Skeletal muscle tissue (tissue), 4 donors: ENCODE data around the gene PTPRE. TPM values are rescaled to one million over a fixed set of nuclear protein-coding genes. Genes with fewer than 3 reads are reported as not detected.
A peak's percentile ranks its signal among the peaks of the same experiment; 100 is the strongest.

Source experiments
- H3K27ac ChIP-seq: one replicate; pipeline ENCODE4 v1.7.0; 2013; ENCODE audit warnings: mild to moderate bottlenecking, low read depth, low read length, inconsistent platforms
- H3K27me3 ChIP-seq, 3 donors: one replicate each; pipeline ENCODE4 v1.7.0; 2013; ENCODE audit warnings: low read length in 3 of 3; ENCODE audit not compliant: control insufficient read depth in 3 of 3, insufficient read depth in 3 of 3
- H3K36me3 ChIP-seq, 3 donors: one replicate each; pipeline ENCODE4 v1.7.0; 2013; ENCODE audit warnings: low read length in 3 of 3; ENCODE audit not compliant: control insufficient read depth in 3 of 3, insufficient read depth in 3 of 3
- H3K4me1 ChIP-seq, 3 donors: one replicate each; pipeline ENCODE4 v1.7.0; 2013; ENCODE audit warnings: low read length in 3 of 3, mild to moderate bottlenecking in 3 of 3; ENCODE audit not compliant: control insufficient read depth in 3 of 3, insufficient read depth in 3 of 3
- H3K4me3 ChIP-seq, 3 donors: one replicate each; pipeline ENCODE4 v1.7.0; 2013; ENCODE audit warnings: low read length in 3 of 3
- H3K9ac ChIP-seq, 3 donors: one replicate each; pipeline ENCODE4 v1.7.0; 2013; ENCODE audit warnings: low read length in 3 of 3, mild to moderate bottlenecking in 3 of 3, moderate library complexity in 2 of 3, low read depth in 1 of 3
- H3K9me3 ChIP-seq, 3 donors: one replicate each; pipeline ENCODE4 v1.7.0; 2013; ENCODE audit warnings: low read length in 3 of 3; ENCODE audit not compliant: control insufficient read depth in 3 of 3
- total RNA-seq: library from RNA; depleted of rRNA; stranded (reverse); fragments of >200 nt; gene quantifications from one replicate; pipeline ENCODE4 v1.2.3, GENCODE V29; 2014
- donor health status: Osteomylitis.

The PTPRE gene
- total RNA-seq, 1 donor from 2014 or later = 7.8 TPM

DNA sequence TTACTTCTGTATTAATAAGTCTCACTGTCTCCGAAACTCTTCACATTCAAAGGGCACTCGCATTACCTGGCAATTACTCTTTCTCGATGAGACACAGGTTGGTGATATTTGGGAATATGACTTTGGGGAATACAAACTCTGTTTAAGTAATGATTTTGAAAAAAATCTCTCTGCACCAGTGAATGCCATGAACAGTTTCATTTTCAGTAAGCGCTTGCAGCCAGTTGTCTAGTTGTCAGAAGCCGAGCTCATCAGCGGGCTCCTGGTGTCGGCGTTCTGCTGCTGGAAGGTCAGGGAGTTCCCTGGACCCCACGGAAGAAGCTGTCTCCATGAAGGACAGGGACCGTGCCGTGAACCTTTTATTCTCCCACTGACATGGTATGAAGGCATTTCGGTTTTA is 57.7 kb downstream of the PTPRE start:
- H3K36me3 ChIP-seq = no peaks in the 10 kb centered on the region
- H3K9me3 ChIP-seq = no peaks in the 10 kb centered on the region
- H3K27ac ChIP-seq = no peak overlapping the region
- no peak overlapping the region for H3K9ac ChIP-seq
- peaks cover 0 to 6% (median 0%) of the 10 kb centered on the region in 3 donors for H3K4me1 ChIP-seq
- H3K4me3 ChIP-seq = peak overlapping the region in 1 of 3 donors; percentile 24
- no peaks in the 10 kb centered on the region for H3K27me3 ChIP-seq

DNA sequence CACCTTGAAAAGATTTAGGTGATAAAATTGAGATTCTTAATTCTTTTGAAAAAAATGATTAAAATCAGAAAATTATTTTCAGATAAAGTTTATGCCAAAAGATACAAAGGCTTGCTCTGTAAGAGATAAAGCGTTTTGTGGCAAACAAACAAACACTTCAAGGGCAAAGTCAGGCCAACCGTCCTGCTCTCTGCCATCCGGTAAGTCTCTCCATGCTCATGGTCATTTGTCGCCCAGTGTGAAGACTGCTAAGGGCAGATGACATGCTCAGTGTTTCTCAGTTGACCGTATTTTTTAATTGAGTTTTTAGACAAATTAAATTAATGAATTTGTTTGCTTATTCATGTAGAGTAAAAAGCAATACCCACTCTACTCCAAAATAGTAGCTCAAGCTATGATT is 60.0 kb downstream of the PTPRE start:
- Histone ChIP-seq H3K4me3 (no peak overlapping the region), H3K27me3 (peaks cover 0 to 3% (median 0%) of the 10 kb centered on the region in 3 donors), H3K9me3 (no peaks in the 10 kb centered on the region), H3K9ac (no peak overlapping the region), H3K36me3 (no peaks in the 10 kb centered on the region), H3K4me1 (peaks cover 0 to 6% (median 0%) of the 10 kb centered on the region in 3 donors), H3K27ac (no peak overlapping the region)

DNA sequence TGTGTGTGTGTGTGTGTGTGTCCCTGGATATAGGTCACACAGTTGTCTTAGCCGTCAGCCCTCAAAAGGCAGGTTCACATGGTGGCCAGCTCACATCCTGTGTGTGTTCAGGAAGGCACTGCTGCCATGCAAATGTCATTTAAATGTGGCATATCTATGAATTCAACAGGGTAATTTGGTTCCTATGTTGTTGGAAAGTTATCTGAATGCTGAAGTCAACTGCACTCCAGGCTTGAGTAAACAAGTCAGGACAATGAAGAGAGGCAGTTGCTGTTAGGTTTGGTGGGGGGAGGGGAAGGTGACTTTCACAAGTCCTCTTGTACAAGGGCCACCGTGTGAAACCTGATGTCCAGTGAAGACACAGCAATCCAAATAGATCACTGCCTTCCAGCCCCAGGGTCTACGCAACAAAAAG is 61.1 kb downstream of the PTPRE start:
- Histone ChIP-seq H3K4me1 (peaks cover 0 to 6% (median 4%) of the 10 kb centered on the region in 3 donors), H3K27me3 (peaks cover 0 to 3% (median 0%) of the 10 kb centered on the region in 3 donors), H3K9ac (no peak overlapping the region), H3K27ac (no peak overlapping the region), H3K36me3 (no peaks in the 10 kb centered on the region), H3K4me3 (no peak overlapping the region), H3K9me3 (no peaks in the 10 kb centered on the region)

DNA sequence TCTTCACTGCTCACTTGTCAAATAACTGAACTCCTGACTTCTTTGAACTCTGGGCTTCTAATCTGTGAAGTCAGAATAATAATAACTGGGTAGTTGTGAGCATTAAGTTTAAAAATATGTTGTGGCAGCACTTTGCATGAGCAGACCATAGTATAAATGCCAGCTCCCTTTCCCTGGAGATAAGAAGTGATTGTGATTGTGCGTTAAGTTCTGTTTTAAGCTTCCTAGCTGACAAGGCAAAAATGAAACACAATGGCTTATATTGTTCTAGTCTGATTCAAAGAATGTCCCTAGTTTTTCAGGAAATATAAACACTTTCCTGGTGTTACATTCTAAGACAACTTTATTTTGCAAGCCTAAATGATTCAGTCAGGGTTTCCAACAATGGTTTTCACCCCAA is 61.8 kb downstream of the PTPRE start:
- peaks cover 0 to 3% (median 0%) of the 10 kb centered on the region in 3 donors for H3K27me3 ChIP-seq
- H3K9me3 ChIP-seq = no peaks in the 10 kb centered on the region
- H3K36me3 ChIP-seq = no peaks in the 10 kb centered on the region
- H3K4me3 ChIP-seq = no peak overlapping the region
- H3K27ac ChIP-seq = no peak overlapping the region
- no peak overlapping the region for H3K9ac ChIP-seq
- H3K4me1 ChIP-seq = peaks cover 0 to 6% (median 4%) of the 10 kb centered on the region in 3 donors

DNA sequence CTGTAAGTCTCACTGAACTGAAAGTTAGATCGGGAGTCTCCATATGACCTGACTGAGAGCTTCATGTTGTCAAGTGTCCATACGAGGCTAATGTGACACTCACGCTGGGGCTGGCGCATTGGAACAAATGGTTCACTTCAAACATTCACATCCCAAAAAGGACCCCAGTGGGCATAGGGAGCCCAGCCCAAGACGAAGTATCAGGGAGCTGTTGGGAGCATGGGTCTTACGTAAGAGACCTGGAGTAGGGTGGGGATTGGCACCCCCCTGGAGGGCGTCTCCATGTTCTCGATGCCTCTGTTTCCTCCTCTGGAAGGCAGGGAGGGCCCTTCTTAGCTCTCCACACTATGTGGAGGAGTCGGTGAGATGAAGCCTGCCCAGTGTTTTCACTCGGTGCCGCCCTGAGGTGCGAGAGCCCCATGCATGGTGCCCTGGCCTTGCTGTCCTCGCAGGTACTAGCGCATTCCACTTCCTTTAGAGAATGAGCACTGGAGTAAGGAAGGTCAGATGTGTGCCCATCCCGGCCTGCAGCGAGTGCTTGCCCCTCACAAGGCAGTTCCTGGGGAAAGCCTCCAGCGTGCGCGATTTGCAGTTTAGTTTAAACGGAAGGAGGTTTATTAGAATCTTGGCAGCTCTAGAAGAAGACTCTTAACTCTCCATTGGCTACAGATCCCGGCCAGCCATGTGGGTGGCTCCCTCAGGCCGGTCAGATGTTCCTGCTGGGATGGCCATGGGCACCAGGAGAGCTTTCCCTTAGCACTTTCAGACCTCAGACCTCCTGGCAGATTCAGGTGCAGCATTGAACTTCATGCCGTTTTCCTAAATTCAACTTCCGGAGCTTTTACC is 64.4 kb downstream of the PTPRE start:
- peaks cover 4 to 12% (median 7%) of the 10 kb centered on the region in 3 donors for H3K4me1 ChIP-seq
- H3K4me3 ChIP-seq = no peak overlapping the region
- H3K36me3 ChIP-seq = no peaks in the 10 kb centered on the region
- peaks cover 0 to 4% (median 3%) of the 10 kb centered on the region in 3 donors for H3K27me3 ChIP-seq
- no peaks in the 10 kb centered on the region for H3K9me3 ChIP-seq
- H3K9ac ChIP-seq = no peak overlapping the region
- no peak overlapping the region for H3K27ac ChIP-seq

DNA sequence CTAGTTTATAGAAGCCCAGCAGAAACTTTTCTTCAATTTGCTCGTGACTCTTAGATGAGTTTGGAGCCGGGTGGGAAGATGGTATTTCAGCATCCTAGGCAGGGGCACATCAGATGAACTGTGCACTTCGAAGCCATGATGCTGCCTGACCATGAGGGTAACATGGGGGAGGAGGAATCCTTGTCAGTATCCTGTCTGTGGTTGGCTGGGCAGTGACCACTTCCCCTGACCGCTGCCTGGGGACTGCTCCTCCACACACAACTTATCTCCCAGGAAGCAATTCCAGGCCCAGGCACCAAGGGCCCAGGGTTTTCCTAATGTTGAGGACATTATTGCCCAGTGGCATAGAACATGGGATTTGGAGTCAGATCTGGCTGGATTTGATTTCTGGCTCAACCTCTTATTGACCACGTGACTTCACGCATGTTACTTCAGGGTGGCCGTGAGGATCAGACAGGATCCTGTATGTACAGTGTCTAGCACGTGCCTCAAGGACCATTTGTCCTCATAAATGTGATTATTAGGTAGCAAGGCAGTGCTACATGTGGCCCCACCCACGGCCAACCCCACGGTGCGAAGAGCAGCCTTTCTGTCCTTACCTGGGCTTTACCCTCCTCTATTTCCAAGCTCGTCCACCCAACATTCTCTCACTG is 65.2 kb downstream of the PTPRE start:
- no peaks in the 10 kb centered on the region for H3K9me3 ChIP-seq
- peaks cover 4 to 14% (median 13%) of the 10 kb centered on the region in 3 donors for H3K4me1 ChIP-seq
- no peak overlapping the region for H3K27ac ChIP-seq
- peaks cover 0 to 4% (median 3%) of the 10 kb centered on the region in 3 donors for H3K27me3 ChIP-seq
- no peak overlapping the region for H3K9ac ChIP-seq
- H3K4me3 ChIP-seq = no peak overlapping the region
- H3K36me3 ChIP-seq = no peaks in the 10 kb centered on the region

DNA sequence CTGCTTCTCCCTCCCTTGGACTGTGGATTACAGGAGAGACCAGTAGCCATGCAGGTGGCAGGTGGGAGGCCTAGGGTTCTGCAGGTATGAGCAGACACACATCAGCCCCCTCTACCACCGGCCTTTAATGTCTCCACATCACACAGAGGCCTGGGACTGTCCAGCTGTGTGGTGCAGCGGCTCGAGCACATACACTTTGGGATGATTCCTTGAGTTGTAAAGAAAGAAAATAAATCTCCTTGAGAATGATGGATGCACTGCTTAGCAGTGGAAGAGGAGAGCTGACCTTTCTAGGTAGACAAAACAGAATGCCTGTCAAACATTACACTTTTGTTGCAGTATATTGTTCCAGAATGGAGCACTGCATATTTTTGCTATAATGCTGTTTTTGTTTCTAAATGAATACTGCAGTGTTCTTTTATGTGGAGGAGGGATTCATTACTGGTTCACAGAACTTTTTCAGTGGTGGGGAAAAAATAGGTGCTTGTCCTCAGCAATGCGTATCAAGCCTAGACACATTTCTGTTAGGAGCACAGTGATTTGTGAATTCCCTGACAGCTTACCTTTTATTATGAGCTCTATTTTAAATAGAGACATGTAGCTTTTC is 66.0 kb downstream of the PTPRE start:
- no peaks in the 10 kb centered on the region for H3K36me3 ChIP-seq
- peaks cover 11 to 22% (median 16%) of the 10 kb centered on the region in 3 donors for H3K4me1 ChIP-seq
- no peak overlapping the region for H3K4me3 ChIP-seq
- no peak overlapping the region for H3K27ac ChIP-seq
- H3K27me3 ChIP-seq = peaks cover 0 to 4% (median 3%) of the 10 kb centered on the region in 3 donors
- no peaks in the 10 kb centered on the region for H3K9me3 ChIP-seq
- no peak overlapping the region for H3K9ac ChIP-seq

DNA sequence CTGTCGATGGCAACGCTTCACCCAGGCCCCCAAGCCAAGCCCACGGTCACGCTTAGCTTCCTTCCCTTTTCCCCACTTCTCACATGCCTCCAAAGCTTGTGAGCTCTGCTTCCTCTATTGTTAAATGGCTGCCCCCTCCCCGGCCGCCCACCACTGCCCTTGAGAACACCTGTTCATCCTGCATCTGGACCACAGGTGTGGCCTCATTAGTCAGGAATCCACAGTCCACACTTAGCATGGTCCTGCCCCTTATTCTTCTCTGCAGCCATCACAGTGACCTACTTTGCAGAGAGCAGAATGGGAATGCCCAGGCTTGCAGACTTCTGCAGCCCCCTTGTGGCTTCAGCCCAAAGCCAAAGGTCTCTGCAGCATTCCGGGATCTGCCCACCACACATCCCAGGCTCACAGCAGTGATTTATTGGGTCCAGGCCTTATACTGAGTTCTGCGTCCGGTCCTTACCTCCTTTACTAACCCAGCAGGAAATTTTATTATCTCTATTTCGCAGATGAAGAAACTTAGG is 66.9 kb downstream of the PTPRE start:
- Histone ChIP-seq H3K4me3 (no peak overlapping the region), H3K9me3 (no peaks in the 10 kb centered on the region), H3K36me3 (no peaks in the 10 kb centered on the region), H3K27me3 (peaks cover 0 to 4% (median 3%) of the 10 kb centered on the region in 3 donors), H3K27ac (no peak overlapping the region), H3K9ac (no peak overlapping the region), H3K4me1 (peaks cover 14 to 28% (median 20%) of the 10 kb centered on the region in 3 donors)

DNA sequence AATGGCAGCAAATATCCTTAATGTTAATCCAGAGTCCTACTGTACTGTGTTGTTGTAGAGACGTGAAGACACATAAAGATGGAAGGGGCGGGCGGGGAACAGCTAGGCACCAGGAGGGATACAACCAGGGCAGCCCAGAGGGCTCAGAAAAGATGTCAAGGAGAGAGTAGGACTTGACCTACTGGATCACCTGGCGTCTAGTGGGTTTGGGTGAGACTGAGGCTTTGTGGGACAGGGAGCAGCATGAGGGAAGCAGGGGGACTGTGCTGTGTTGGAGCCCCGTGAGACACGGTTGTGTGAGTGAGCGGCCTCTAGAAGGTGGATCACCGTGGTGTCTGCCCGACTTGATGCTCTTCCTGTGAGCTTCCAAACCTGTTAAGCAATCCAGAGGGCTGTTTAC is 68.0 kb downstream of the PTPRE start:
- no peak overlapping the region for H3K4me3 ChIP-seq
- H3K9ac ChIP-seq = no peak overlapping the region
- no peaks in the 10 kb centered on the region for H3K36me3 ChIP-seq
- peaks cover 0 to 4% (median 3%) of the 10 kb centered on the region in 3 donors for H3K27me3 ChIP-seq
- H3K27ac ChIP-seq = no peak overlapping the region
- peaks cover 14 to 28% (median 22%) of the 10 kb centered on the region in 3 donors for H3K4me1 ChIP-seq
- peaks cover 0 to 3% (median 0%) of the 10 kb centered on the region in 3 donors for H3K9me3 ChIP-seq
